Measurements from ENCODE around the gene SDK2. TPM values are rescaled to one million over a fixed set of nuclear protein-coding genes. Genes with fewer than 3 reads are reported as not detected.

Gene SDK2
- polyA plus RNA-seq, 3 donors from 2014 or later: not detected

DNA sequence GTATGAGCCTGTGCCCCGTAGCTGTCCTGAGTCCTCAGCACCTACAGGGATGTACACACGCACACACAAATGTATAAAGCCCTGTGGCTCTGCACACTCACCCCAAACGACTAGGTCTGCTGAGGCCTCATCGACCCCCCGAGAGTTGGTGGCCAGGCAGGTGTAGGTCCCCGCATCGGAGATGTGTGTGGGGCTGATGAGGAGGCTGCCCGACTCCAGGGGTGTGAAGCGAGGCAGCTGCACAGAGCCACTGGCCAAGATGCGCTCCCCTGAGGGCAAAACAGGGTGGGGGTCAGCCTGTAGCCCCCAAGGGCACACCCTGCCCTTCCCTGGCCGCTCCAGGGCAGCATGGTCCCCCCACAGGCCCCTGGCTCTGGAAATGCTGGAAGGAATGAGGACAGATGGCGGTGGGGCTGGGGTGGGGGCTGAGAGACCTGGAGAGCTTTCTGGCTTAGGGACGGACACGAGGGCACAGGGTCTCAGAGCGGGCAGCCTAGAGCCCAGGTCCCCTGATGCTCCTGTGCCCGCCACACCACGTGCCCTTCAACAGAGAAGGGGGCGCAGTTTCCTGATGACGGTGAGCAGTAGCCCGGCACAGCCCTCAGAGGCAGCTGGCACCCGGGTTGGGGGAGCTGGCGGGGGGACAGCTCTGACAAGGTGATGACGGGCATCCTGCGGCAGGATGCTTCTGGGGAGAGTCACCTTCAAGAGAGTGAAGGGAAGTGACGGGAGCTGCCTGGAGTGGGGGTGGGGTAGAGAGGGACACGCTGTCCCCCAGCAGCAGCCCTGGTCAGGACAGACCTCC is 212.6 kb downstream of the SDK2 start:
- DNase-seq: no peak
- H3K4me1 Mint-ChIP-seq: peaks cover 0 to 2% of the 10 kb centered on the region in 2 donors
- peaks cover 2 to 4% (median 3%) of the 10 kb centered on the region in 3 donors for H3K27me3 Mint-ChIP-seq (ENCODE audit: low read depth in 3 of 3)
- no peaks in the 10 kb centered on the region for H3K9me3 Mint-ChIP-seq
- H3K36me3 Mint-ChIP-seq: no peaks in the 10 kb centered on the region
- no peak overlapping the region for H3K4me3 Mint-ChIP-seq
- H3K27ac Mint-ChIP-seq: no peak overlapping the region

DNA sequence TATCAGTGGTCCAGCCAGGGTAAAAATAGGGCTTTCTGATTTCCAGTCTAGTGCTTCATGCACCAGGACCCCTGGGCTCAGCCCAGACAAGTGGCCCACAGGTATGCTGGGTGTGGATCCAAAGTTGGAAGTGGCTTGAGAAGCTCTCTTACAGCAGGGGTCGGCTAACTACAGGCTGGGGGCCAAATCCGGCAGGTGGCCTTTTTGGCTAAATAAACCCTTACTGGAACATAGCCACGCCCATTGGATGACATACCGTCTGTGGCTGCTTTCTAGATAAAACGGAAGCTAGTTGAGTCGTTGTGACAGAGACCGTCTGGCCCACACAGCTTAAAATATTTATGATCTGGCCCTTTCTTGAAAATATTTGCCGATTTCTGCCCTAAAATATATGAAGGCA is 213.4 kb downstream of the SDK2 start:
- Mint-ChIP-seq H3K27me3 (ENCODE audit: low read depth in 3 of 3) (peaks cover 2 to 4% (median 3%) of the 10 kb centered on the region in 3 donors), H3K9me3 (no peaks in the 10 kb centered on the region), H3K27ac (no peak overlapping the region), H3K36me3 (no peaks in the 10 kb centered on the region), H3K4me1 (peaks cover 0 to 2% of the 10 kb centered on the region in 2 donors), H3K4me3 (no peak overlapping the region)
- no peak for DNase-seq

DNA sequence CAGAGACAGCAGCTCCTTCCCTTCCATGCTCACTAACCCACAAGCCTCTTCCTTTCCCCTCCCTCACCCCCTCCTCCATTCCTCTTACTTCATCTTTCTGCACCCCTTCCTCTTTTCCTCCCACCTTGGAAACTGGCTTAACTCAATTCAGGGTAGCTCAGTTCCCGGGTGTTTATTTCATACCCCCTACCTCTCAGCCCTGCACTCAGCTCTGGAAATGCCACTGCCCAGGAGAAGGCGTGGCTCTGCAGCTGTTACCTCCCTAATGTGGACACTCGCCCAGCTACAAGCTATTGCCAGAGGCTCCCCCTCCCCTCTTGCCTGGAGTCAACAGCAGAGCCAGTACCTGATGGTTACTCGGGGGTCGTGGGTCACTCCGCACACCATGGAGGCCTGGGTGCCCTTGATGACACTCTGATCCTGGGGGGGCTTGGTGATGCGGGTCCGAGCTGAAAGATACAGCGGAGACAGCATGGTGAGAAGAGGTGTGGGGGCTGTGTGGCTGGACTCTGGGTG is 214.0 kb downstream of the SDK2 start:
- no peak overlapping the region for H3K27ac Mint-ChIP-seq
- no peak overlapping the region for H3K4me3 Mint-ChIP-seq
- no peaks in the 10 kb centered on the region for H3K9me3 Mint-ChIP-seq
- H3K36me3 Mint-ChIP-seq: no peaks in the 10 kb centered on the region
- DNase-seq: no peak
- peaks cover 0 to 2% of the 10 kb centered on the region in 2 donors for H3K4me1 Mint-ChIP-seq
- peaks cover 2 to 4% (median 3%) of the 10 kb centered on the region in 3 donors for H3K27me3 Mint-ChIP-seq (ENCODE audit: low read depth in 3 of 3)

DNA sequence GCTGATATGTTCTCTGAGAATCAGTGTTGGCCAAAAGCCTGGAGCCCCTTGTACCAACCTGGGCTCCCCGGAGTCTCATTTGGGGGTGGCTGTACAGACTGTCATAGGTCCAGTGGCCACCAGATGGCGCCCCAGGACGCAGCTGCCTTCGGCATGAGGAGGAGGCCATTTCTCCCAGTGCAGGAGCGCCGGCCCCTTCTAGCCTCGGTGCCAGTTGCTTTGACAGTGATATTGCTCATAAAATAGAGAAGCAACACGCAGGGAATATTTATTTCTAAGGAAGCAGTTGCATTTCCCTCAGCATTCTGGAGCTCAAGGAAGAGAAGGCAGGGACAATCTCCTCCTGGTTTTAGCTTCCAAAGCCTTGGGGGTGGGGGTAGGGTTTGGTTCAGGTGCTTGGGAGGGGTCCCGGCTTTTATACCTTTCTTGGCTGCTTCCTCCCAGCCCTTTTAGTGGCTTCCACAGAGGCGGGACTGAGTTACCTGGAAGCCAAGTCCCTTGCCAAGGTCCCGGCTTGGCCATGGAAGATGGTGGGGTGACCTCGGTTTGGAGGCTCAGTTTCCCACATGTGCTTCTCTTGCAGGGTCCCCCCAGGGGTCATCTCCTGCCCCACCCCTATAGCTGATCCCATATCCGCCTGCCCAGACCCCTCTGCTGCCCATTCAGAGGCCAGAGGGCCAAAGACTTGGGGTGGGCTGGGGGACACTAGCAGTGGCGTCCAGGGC is 214.6 kb downstream of the SDK2 start:
- H3K9me3 Mint-ChIP-seq: no peaks in the 10 kb centered on the region
- DNase-seq: peak; percentile 67 to 72 (median 69)
- peak overlapping the region in 1 of 5 donors; percentile 65 for H3K4me3 Mint-ChIP-seq
- H3K4me1 Mint-ChIP-seq: peaks cover 0 to 2% of the 10 kb centered on the region in 2 donors
- H3K36me3 Mint-ChIP-seq: no peaks in the 10 kb centered on the region
- no peak overlapping the region for H3K27ac Mint-ChIP-seq
- H3K27me3 Mint-ChIP-seq (ENCODE audit: low read depth in 3 of 3): peaks cover 2 to 4% (median 3%) of the 10 kb centered on the region in 3 donors

DNA sequence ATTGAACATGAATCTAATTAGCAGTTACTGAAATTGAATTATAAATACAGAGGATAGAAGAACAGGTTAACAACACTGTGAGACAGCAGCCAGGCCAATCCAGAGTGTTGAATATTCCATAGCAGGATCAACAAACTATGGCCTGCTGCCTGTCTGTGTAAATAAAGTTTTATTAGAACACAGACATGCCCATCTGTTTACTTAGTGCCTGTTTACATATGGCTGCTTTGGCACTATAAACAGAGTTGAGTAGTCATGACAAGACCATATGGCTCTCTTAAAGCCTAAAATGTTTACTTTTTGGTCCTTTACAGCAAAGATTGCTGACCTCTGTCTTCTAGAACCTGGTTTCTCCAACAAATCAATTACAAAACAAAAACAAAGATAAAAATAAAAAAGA is 217.0 kb downstream of the SDK2 start:
- H3K9me3 Mint-ChIP-seq: peaks cover 0 to 2% (median 0%) of the 10 kb centered on the region in 6 donors
- H3K27me3 Mint-ChIP-seq (ENCODE audit: low read depth in 3 of 3): peaks cover 3 to 4% (median 4%) of the 10 kb centered on the region in 3 donors
- H3K27ac Mint-ChIP-seq: no peak overlapping the region
- DNase-seq: no peak
- H3K4me1 Mint-ChIP-seq: peaks cover 0 to 2% of the 10 kb centered on the region in 2 donors
- H3K36me3 Mint-ChIP-seq: no peaks in the 10 kb centered on the region
- no peak overlapping the region for H3K4me3 Mint-ChIP-seq

DNA sequence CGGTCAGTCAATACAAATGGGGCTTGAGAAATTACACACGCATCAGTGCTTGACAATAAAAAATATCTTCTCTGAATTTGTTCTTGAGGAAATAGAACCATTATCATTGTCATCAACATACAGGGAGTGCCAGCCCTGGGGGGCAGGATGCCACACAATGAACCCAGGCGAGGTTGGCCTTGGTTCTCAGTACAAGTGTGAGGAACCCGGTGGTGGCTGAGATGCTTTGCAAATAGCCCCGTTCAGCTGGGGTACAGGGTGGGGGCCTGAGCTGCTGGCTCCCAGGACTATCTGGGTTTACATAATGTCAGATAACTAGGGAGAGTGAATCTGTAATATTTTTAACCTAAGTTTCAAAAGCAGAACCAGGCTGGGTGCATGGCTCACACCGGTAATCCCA is 219.7 kb downstream of the SDK2 start:
- no peak overlapping the region for H3K4me3 Mint-ChIP-seq
- peaks cover 0 to 4% (median 0%) of the 10 kb centered on the region in 3 donors for H3K27me3 Mint-ChIP-seq (ENCODE audit: low read depth in 3 of 3)
- no peaks in the 10 kb centered on the region for H3K36me3 Mint-ChIP-seq
- H3K4me1 Mint-ChIP-seq: peaks cover 0 to 2% of the 10 kb centered on the region in 2 donors
- no peak overlapping the region for H3K27ac Mint-ChIP-seq
- no peak for DNase-seq
- peaks cover 0 to 2% (median 0%) of the 10 kb centered on the region in 6 donors for H3K9me3 Mint-ChIP-seq

DNA sequence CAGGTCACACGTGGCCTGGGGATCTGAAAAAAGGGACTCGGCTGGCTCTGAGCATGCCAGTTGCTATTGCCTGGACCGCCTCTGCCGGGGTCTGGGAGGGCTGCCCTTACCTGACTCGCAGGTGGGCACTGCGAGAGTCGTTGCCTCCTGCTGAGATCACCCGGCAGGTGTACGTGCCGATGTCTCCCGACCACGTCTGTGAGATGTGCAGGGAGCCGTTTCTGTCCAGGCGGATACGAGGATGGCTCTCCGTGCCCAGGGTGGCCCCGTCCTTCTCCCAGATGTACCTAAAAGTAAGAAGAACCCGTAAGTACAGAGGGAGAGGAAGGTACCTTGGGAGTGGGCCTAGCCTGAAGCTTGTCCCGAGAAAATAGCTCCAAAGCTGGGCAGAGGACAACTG is 220.4 kb downstream of the SDK2 start:
- H3K36me3 Mint-ChIP-seq: no peaks in the 10 kb centered on the region
- H3K4me3 Mint-ChIP-seq: no peak overlapping the region
- no peak overlapping the region for H3K27ac Mint-ChIP-seq
- no peak for DNase-seq
- no peaks in the 10 kb centered on the region for H3K4me1 Mint-ChIP-seq
- peaks cover 0 to 2% (median 0%) of the 10 kb centered on the region in 3 donors for H3K27me3 Mint-ChIP-seq (ENCODE audit: low read depth in 3 of 3)
- peaks cover 0 to 2% (median 0%) of the 10 kb centered on the region in 6 donors for H3K9me3 Mint-ChIP-seq

DNA sequence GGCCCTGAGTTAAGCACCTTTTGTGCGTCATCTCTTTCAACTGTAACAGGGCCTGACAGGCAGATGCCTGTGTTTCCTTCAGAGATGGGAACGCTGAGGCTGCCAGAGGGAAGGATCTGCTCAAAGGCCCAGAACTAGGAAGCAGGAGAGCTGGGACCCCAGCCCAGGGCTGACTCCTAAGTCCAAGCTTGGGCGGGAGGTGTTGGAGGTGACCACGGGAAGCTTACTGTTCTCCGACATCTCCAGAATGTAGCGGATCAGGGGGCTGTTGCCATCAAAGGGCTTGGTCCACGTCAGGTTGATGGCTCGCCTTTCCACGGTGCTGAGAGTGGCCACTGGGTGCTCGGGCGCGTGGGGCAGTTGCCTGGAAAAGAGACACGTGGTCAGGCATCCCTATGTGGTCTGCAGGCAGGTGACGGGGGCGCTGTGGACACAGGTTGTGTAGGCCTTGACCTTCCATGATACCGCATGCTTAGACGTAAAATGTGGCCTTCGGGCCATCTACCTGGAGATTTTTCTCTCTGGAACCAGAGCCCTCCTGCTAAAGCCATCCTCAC is 221.0 kb downstream of the SDK2 start:
- Mint-ChIP-seq H3K27me3 (ENCODE audit: low read depth in 3 of 3) (peaks cover 0 to 2% (median 0%) of the 10 kb centered on the region in 3 donors), H3K27ac (no peak overlapping the region), H3K36me3 (no peaks in the 10 kb centered on the region), H3K9me3 (peaks cover 0 to 2% (median 0%) of the 10 kb centered on the region in 6 donors), H3K4me3 (no peak overlapping the region), H3K4me1 (no peaks in the 10 kb centered on the region)
- no peak for DNase-seq

DNA sequence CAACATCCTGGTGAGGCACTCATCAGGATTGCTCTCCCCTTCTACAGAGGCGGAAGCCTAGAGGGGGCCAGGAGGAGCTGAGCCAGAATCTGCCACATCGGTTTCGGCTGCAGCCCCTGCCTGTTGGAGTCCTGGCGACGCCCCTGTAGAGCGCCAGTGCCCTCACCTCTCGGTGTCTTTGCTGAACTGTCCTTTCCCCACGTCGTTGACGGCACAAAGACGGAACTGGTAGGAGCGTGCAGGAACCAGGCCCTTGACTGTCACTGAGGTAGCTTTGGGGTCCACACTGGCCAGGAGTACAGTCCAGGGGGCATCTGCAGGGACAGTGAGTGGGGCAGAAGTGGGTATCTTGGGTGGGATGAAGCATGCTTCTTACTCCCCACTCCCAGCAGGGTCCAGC is 222.1 kb downstream of the SDK2 start:
- no peak overlapping the region for H3K27ac Mint-ChIP-seq
- H3K4me3 Mint-ChIP-seq: no peak overlapping the region
- peaks cover 0 to 2% (median 0%) of the 10 kb centered on the region in 6 donors for H3K9me3 Mint-ChIP-seq

DNA sequence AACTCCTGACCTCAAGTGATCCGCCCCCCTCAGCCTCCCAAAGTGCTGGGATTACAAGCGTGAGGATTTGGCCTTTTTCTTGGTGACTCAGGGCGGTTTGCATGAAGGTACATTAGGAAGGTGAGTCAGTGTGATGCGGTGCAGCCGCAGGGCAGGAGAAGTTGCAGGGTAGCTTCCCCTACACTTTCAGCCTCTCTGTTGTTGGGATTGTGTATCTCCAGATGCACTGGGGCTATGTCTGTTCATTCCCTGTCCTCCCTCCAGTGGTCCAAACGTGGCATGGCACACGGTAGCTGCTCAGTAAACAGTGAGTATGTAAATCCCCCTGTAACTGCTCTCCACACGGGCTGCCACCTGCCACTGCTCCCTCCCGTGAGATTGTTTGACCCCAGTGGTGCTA is 223.3 kb downstream of the SDK2 start:
- Mint-ChIP-seq H3K27ac (no peak overlapping the region), H3K9me3 (peaks cover 0 to 2% (median 0%) of the 10 kb centered on the region in 6 donors), H3K36me3 (no peaks in the 10 kb centered on the region), H3K4me1 (no peaks in the 10 kb centered on the region), H3K27me3 (ENCODE audit: low read depth in 3 of 3) (peaks cover 0 to 2% (median 0%) of the 10 kb centered on the region in 3 donors), H3K4me3 (no peak overlapping the region)
- DNase-seq: no peak

More for the DNA sequence above, 222.1 kb downstream of the SDK2 start:
- peaks cover 0 to 2% (median 0%) of the 10 kb centered on the region in 3 donors for H3K27me3 Mint-ChIP-seq (ENCODE audit: low read depth in 3 of 3)
- no peak for DNase-seq
- no peaks in the 10 kb centered on the region for H3K4me1 Mint-ChIP-seq
- no peaks in the 10 kb centered on the region for H3K36me3 Mint-ChIP-seq

DNA sequence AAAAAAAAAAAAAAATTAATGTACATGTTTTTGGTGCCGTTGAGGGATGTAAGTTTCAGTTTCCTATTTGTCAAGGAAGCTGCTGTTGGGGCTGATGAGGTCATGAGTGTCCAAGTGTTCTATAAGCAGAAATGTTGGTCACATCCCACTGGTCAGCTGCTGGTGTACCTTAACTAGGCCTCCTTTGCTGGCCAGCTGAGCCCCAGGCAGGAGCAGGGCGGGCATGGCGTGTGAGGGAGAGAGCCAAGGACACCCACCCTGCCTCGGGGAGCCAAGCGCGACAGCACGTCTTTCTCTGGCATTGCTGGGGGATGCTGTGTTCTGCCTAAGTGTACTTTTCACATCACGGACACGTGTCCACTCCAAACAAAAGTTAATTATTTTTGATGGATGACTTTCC is 224.4 kb downstream of the SDK2 start:
- H3K36me3 Mint-ChIP-seq: no peaks in the 10 kb centered on the region
- H3K27me3 Mint-ChIP-seq (ENCODE audit: low read depth in 3 of 3): peaks cover 0 to 2% (median 0%) of the 10 kb centered on the region in 3 donors
- H3K4me3 Mint-ChIP-seq: no peak overlapping the region
- H3K4me1 Mint-ChIP-seq: no peaks in the 10 kb centered on the region
- no peak for DNase-seq
- H3K27ac Mint-ChIP-seq: peak overlapping the region in 1 of 6 donors; percentile 35
- peaks cover 0 to 2% (median 0%) of the 10 kb centered on the region in 6 donors for H3K9me3 Mint-ChIP-seq

DNA sequence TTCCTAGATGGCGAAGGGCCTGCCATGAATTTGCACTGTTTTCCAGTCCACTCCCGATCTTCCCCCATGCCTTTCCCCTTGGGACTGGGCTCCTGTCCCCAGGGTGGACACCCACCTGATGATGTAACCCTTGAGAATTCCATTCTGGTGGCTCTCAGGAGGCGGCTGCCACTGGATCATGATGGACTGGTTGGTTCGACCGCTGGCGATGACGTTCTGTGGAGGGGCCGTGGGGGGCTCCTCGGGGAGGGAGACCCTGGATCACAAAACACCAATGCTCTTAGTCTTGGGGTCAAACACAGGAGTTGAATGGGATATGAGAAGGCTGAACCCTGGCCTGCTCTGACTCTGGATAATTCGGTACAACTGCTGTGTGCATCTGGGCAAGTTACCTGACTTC is 225.2 kb downstream of the SDK2 start:
- no peak overlapping the region for H3K27ac Mint-ChIP-seq
- H3K36me3 Mint-ChIP-seq: no peaks in the 10 kb centered on the region
- no peak overlapping the region for H3K4me3 Mint-ChIP-seq
- DNase-seq: no peak
- H3K27me3 Mint-ChIP-seq (ENCODE audit: low read depth in 3 of 3): peaks cover 0 to 2% (median 0%) of the 10 kb centered on the region in 3 donors
- peaks cover 0 to 1% (median 0%) of the 10 kb centered on the region in 6 donors for H3K9me3 Mint-ChIP-seq
- no peaks in the 10 kb centered on the region for H3K4me1 Mint-ChIP-seq

DNA sequence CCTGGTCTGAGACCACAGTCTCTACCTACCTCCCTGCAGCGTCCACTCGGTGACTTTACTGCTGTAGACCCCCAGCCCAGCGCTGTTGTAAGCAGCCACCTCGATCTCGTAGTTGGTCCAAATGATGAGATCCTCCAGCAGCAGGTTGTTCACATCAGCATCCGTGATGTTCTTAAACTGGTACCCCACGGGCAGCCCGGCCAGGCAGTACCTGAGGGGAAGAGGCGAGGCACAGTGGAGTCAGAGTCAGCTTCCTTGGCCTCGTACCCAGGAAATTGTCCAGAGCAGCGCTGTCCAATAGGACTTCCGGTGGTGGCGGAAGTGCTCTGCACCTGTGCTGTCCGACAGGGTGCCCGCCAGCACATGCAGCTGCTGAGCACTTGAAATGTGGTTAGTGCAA is 228.5 kb downstream of the SDK2 start:
- Mint-ChIP-seq H3K9me3 (no peaks in the 10 kb centered on the region), H3K27me3 (ENCODE audit: low read depth in 3 of 3) (peaks cover under 1 to 2% (median 1%) of the 10 kb centered on the region in 3 donors), H3K4me1 (no peaks in the 10 kb centered on the region), H3K36me3 (no peaks in the 10 kb centered on the region), H3K4me3 (no peak overlapping the region), H3K27ac (no peak overlapping the region)
- DNase-seq: no peak

All from immature natural killer cell (primary cell).